Fibroblast of skin of right quadriceps (primary cell): ENCODE results near the gene LECT2.

Experiments used
- DNase-seq: peaks from one replicate; pipeline ENCODE4 v3.0.0-alpha.2; 2013

Gene LECT2

GRCh38 chr5:135930029-135930948 lies 24.5 kb downstream of the LECT2 start:
- DNase-seq = peak; percentile 6

GRCh38 chr5:135921388-135921787 lies 33.4 kb downstream of the LECT2 start:
- peak; percentile 37 for DNase-seq

GRCh38 chr5:135920199-135920598 lies 34.6 kb downstream of the LECT2 start:
- no peak for DNase-seq

GRCh38 chr5:135916638-135917263 lies 38.0 kb downstream of the LECT2 start:
- DNase-seq = no peak

GRCh38 chr5:135915466-135916001 lies 39.2 kb downstream of the LECT2 start:
- DNase-seq = no peak

- no peak for DNase-seq
Observed at GRCh38 chr5:135913713-135914626, 40.8 kb downstream of the LECT2 start.

GRCh38 chr5:135905144-135905543 lies 49.6 kb downstream of the LECT2 start:
- DNase-seq = no peak

- no peak for DNase-seq
Observed at GRCh38 chr5:135901633-135902032, 53.1 kb downstream of the LECT2 start.

GRCh38 chr5:135900276-135900675 lies 54.5 kb downstream of the LECT2 start:
- no peak for DNase-seq

GRCh38 chr5:135898651-135899050 lies 56.1 kb downstream of the LECT2 start:
- no peak for DNase-seq
